Fibroblast of skin of right biceps (primary cell): ENCODE data around the gene SRF.
A peak's percentile ranks its signal among the peaks of the same experiment; 100 is the strongest.

Experiments
- DNase-seq: peaks from one replicate; pipeline ENCODE4 v3.0.0-alpha.2; 2013

SRF gene

DNA sequence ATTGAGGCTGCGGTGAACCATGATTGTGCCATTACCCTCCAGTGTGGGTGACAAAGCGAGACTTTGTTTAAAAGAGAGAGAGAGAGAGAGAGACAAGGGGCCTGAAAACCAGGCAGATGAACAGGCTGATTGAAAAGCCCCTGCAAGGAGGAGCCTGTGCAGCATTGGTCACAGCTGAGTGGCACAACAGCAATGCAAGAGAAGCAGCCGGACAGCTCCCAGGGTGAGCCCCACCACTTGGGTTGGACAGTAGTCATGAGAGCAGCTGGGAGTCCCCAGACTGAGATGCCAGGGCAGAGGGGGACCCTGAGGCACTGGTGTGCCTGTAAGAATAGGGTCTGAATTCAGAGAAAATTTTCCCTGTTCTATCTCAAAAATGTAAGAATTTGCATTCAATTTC lies 48.0 kb downstream of the SRF start:
- DNase-seq, result no peak

DNA sequence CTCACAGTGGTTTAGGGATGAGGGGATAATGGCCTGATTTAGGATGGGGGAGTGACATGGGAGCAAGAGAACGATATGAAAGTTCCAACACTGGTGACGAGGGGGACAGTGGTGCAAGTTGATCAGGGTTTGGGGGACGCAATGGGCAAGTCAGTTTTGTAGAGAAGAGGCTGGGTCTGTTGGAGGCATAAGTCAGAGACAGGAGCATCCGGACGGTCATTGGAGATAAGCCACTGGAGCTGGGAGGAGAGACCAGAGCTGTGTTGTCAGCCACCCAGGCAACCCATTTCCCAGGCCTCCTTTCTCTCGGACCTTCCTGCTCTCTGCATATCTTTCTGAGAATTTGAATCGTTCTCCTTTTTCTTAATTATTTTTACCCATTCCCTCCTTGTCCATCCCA lies 48.7 kb downstream of the SRF start:
- no peak for DNase-seq

DNA sequence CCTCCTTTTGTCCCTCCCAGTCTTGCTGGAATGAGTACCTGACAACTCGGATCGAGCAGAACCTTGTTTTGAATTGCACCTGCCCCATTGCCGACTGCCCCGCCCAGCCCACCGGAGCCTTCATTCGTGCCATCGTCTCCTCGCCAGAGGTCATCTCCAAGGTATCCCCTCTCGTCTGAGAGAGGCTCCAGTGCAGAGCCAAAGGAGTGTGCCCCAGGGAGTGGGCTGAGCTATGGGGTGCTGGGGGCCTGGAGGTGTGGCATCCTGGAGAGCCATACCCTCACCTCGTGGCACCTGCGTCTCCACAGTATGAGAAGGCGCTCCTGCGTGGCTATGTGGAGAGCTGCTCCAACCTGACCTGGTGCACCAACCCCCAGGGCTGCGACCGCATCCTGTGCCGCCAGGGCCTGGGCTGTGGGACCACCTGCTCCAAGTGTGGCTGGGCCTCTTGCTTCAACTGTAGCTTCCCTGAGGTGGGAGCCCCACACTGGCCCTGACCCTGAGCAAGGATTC lies 49.4 kb downstream of the SRF start:
- DNase-seq, result no peak

DNA sequence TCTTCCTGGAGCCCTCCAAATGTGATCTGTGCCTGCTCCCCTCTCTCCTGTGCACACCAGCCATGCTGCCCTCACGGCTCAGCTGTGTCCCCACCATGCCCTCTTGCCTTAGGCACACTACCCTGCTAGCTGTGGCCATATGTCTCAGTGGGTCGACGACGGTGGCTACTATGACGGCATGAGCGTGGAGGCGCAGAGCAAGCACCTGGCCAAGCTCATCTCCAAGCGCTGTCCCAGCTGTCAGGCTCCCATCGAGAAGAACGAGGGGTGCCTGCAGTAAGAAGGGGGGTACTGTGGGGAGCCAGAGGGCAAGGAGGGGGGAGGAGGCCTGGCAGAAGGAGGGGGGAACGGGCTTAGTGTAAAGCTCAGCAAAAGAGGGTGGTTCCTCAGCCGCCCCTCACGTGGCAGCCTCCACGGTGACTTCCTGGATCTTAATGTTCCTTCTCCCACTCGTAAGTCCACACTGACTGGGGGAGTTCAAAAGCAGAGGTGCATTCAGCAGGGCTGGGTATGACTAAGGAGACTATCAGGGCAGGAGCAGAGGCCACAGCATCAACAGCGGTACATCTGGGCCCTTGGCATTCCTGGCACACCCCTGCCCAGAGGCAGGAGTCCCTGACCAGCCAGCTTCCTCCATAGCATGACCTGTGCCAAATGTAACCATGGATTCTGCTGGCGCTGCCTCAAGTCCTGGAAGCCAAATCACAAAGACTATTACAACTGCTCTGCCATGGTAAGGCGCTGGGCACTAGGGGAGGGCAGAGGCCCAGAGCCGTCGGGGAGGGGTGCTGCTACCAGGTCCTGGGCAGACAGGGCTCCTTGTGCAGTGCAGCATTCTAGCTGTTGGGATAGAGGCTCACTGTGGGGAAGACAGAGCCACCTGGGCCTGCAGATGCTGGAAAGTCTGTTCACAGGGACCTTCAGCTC lies 50.2 kb downstream of the SRF start:
- DNase-seq, result no peak

DNA sequence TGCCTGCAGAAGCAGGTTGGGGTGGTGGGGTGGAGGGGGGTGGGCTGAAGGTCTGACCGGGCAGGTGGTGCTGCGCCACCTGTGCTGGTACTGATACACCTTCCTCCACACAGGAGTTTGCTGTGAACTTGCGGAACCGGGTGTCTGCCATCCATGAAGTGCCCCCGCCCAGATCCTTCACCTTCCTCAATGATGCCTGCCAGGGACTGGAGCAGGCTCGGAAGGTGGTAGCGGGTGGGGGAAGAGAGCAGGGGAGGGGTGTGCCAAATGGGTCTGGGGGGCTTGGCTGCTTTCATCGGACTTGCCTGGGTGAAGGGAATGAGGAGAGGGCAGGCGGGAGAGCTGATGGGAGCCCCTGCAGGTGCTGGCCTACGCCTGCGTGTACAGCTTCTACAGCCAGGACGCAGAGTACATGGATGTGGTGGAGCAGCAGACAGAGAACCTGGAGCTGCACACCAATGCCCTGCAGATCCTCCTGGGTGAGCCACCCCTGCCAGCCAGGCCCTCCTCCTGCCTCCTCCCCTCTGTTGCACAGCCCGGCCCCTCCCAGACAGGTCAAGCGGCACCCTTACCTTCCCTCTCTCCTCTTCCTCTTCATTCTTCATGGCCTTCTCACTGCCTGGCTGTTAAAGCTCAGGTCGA lies 51.5 kb downstream of the SRF start:
- no peak for DNase-seq

DNA sequence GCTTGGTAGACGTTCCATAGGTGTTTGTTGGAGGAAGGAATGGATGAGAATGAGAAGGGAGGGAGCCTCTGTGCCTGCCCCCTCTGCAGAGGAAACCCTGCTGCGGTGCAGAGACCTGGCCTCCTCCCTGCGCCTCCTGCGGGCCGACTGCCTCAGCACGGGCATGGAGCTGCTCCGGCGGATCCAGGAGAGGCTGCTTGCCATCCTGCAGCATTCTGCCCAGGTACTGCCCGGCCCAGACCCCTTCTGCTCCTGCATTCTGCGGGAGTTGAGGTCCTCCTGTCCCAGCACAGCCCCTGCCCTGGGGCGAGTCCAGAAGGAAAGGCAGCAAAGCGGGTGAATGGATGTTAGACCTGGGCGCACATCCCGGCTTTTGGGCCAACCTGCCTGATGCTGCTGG lies 52.1 kb downstream of the SRF start:
- no peak for DNase-seq

DNA sequence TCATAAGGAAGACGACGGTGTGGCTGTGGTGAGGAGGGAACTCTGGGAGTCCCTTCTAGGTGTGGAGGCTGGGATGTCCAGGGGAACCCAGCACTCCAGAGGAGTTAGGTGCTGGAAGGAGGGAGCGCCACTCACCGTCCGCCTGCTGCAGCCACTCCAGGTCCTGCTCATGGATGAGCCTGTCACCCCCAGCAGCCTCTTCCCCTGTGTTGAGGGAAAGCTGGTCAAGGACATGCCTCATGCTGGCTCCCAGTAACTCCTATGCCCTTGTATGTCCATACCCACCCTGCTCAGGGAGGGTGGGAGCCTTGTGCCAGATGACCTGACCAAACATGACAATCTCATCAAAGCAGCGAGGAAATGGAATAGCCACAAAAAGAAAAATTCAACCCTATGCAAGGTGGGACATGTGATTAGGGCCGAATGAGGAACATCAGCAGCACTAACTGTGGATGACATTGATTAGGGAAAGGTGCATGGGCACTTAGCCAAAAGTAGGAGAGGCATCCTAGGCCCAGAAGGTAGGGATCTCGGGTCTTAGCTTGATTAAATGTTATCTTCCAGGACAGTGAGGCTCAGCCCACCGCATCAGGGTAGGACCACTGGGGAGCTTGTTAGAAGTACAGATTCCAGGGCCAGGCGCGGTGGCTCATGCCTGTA lies 55.3 kb downstream of the SRF start:
- DNase-seq, result no peak

DNA sequence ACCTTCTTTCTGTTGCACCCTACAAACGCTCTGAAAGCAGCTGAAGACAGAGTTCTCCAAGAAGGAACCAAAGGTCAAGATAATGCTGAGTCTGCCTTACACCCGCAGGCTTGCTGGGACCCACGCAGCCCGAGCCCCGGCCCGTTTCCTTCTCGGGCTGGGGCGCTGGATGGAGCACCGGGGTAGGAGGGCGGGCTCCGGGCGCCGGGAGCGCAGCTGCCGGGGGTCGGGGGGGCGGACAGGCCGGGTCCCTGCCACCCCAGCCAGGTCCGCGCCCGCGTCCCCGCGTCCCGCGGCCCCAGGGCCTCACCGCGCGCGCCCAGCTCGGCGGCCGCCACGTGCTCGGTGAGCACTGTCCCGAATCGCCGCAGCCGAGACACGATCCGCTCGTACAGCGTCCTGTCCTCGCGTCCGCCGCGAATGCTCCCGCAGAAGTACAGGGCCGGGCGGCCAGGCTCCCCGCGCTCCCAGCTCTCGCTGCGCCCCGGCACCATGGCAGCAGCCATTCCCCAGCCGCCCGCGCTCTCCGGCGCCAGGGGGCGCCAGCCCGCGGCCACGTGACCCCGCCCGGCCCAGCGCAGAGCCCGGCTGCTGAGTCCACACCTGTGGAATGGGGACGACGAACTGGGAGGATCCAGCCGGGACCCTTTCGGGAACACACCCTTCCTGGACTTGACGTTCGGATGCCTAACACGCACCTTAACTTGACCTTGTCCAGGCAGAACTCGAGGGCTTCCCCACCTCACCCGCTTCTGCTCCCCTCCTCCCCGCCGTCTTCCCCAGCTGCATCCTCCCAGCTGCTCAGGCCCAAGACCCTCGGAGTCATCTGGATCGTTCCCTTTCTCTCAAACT lies 58.1 kb downstream of the SRF start, which contains the start of gene DNPH1:
DNPH1 (minus strand) TSS at position 531 of the 852 bp plus-strand sequence; CDS start at position 506, 25 bp downstream.
- DNase-seq, result peak; percentile 72

DNA sequence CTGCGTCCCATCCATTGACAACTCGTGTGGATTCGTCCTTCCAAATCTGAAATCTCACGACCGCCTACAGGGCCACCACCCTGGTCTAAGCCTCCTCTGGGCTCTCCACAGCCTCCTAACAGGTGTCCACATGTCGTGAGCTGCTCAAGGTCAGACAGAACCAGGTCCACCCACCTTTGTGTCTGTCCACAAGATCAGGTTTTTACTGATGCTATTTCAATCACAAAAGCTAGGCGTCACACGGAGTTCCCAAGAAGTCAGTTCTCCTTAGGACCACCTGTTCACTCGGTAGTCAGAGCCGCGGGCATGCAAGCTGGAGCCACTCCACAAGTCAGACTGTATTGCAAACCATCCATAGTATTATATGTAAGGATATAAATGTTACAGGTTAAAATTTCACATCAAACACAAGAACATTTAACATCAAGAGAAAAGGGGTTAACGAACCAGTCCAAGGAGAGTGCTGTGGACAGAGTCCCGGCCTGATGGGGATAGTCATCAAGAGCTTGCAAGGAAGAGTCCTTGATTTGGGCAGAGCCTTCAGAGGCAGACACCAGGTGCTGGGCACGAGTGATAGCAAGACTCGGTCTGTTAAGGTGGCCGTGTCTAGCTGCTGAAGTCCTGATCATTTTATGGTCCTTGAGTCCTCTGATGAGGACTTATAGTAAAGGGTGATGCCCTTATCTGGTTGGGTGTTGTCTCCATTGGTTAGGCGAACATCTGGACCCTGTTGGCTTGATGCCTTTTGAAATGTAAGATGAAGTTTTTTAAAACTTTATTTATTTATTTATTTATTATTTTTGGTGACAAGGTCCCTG lies 58.9 kb downstream of the SRF start:
- DNase-seq, result no peak

DNA sequence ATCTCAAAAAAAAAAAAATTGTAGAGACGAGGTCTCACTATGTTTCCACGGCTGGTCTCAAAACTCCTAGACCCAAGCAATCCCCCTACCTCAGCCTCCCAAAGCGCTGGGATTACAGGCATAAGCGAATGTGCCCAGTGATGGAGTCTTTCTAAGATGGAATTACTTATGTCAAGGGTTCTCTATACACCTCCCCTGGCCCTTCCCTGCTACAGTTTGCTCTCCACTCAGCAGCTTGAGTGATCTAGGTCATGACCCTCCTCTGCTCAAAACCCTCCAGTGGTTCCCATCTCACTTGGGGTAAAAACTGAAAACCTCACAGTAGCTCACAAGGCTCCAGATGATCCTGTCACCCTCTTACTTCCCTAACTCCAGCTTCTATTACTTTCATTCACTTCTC lies 60.0 kb downstream of the SRF start:
- no peak for DNase-seq
